HG03103 (cell line): ENCODE data around the gene CCDC82.

ENCODE experiments used
- ATAC-seq: cut with Tn5 transposase; IDR thresholded peaks from one replicate; pipeline ENCODE4 v1.9.1; 2021; ENCODE audit warnings: low read depth; ENCODE audit not compliant: unreplicated experiment

The CCDC82 gene

DNA sequence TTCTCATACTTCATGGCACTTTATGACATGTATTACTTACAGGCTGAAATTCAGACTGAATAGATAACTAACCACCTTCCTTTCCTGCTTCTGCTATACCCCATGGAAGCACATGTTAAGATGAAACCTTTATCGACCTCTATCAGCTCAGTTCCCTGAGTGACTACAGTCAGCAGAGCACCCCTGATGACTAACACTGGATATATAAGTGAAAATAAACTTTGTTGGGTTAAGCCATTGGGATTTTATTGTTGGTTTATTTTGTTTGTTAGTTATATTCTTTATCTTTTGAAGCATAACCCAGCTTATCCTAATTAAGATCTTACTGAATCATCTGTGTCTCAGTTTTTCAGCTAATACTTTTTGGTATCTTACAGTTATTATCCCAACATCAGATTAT lies 23.7 kb downstream of the CCDC82 start:
- ATAC-seq, result no peak

DNA sequence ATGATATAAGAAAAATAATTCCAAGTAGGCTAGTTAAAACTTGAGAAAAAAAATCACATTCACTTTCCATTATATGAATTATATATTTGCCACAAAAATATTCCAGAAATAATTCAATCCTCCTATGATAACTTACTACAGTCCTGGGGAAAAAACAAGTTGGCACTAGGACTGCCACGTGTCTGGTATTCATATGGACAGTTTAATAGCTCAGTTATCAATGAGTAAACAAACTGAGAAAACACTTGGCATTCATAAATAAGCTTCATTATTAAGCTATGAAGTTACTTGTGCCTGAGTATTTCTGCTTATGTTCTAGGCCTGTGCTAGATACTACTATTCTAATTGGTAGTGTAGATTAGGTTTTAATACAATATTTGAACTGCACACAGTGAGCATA lies 24.2 kb downstream of the CCDC82 start:
- ATAC-seq, result no peak

- ATAC-seq, result no peak
These were observed 27.9 kb downstream of the CCDC82 start for GRCh38 chr11:96361778-96362177.

DNA sequence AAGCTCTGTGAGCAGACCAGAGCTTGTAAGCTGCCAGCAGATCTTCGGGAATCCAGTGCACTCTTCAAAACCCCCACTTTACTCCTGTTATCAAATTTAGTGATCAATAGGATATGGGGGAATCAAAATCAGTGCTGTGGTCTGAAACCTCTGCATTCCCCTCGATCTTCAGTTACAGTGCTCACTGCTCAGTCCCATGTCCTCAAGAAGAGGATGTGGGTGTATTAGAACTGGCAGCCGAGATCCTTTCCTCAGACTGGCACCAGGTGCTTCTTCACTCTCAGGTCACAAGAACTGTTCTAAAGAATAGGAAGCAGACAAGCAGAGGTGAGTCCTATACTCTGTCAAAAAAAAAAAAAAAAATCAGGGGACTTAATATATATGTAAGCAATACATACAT lies 31.4 kb downstream of the CCDC82 start:
- no peak for ATAC-seq

DNA sequence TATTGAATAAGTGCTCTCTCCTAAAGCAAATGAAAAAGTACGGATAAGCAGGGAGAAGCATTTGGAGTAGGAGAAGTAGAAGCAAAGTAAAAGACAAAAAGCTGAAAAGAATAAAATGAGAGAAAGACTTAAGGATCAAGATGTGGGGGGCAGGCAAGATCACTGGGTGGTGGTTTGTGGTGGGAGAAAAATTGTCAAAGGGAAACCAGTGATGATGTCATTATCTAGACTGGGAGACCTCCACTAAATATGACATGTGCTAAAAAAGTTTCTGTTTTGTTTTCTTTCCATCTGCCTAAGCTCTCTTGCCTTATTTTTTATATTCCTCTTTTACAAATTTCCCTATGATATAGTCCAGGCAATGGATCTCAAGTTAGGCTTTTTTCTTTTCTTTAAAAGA lies 31.9 kb downstream of the CCDC82 start:
- no peak for ATAC-seq

DNA sequence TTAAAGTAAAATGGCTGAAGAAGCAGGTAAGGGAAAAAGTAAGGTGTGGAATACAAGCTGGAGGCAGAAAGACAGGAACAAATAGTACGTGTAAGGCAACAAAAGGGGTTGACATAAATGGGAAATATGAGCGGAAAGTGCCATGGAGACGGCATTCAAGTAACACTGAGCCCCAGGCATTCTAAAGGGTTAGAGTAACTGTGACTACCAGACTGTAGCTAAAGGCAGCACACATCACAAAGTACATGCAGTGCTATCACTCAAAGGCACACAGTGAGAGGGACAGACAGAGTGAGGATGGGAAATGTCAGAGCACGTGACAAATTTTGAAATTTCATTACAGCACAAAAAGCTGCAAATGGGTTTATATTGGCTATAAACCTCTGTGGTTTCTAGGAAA lies 32.9 kb downstream of the CCDC82 start:
- no peak for ATAC-seq

GRCh38 chr11:96342961-96343711 lies 46.6 kb downstream of the CCDC82 start, which contains the start of gene MAML2:
MAML2 (minus strand) TSS chr11:96343195; CDS start chr11:96341895, 1,300 bp downstream.
- peak; percentile 75 for ATAC-seq

DNA sequence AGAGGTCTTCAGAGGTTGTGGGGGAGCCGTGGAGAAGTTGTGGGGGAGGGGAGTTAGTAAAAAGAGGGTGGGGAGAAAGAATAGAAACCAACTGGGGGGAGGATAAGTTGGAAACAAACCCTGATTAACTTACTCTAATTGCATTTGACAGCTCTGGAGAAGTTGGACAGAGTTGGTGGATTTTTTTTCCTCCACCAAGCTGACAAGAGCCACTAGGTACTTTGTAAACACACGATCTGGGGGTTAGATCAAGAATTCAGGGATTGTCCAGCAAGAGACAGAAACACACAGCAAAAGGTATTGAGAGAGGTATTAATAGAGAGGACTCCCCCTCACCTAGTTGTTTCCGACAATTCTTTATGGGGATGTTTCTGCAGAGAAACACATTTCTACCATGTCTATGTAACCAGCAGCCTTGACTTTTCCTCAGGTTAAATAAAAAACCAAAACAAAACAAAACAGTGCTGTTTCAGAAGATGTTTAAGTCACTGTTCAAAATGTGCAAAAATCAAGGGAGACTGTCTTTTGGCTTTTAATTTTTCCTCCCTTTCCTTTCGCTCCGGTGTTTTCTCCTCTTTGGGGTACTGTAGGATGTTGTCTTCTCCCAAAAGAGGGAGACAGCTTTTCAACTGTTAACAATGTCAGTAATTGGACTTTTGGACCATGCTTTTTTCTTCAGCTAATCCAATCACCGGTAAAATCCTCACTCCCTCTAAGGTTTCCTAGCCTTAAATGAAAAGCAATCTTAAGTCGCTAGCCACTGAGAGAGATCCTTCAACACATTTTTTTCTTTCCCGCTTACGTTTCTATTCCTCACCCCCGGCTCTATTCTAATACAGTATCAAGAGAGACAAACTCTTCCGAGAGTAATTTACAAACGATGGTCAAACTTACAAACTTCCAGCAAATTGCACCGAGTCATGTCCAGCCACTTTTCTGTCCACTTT lies 47.4 kb downstream of the CCDC82 start:
- ATAC-seq, result no peak

DNA sequence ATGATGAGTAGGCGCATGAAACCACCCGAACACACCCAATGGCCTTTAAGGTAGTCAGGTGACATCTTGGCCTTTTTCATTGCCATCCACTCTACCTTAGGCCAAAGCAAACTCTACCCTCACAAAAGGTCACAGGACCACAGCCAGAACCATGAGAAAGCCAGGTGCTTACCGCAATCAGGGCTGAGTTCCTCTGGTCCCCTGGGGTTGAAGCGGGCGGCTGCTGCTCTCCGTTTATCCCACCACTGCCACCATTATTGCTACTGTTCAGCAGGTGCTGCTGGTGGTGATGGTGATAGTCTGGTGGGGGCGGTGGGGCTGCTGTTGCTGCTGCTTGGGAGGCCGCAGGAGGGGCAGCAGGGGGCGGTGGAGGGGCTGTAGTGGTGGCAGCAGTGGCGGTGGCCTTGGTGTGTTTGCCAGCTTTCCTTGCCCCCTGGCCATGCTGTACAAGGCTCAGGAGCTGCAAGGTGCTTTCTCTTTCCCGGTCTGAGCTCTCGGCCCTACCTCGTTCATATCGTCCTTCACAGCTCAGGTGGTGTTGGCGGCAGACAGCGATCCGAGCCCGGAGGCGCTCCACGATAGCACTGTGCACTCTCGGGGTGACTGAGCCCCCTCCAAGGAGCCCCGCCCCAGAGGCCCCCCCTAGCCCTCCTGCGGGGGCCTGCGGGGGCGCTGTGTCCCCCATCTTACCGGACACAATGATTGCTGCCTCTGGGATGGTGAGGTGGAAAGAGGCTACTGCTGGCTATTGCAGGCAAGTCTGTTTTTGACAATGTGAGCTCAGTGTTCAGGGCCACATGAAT lies 48.3 kb downstream of the CCDC82 start:
- ATAC-seq, result peak; percentile 23

GRCh38 chr11:96340555-96340885 lies 49.2 kb downstream of the CCDC82 start:
- ATAC-seq, result no peak

DNA sequence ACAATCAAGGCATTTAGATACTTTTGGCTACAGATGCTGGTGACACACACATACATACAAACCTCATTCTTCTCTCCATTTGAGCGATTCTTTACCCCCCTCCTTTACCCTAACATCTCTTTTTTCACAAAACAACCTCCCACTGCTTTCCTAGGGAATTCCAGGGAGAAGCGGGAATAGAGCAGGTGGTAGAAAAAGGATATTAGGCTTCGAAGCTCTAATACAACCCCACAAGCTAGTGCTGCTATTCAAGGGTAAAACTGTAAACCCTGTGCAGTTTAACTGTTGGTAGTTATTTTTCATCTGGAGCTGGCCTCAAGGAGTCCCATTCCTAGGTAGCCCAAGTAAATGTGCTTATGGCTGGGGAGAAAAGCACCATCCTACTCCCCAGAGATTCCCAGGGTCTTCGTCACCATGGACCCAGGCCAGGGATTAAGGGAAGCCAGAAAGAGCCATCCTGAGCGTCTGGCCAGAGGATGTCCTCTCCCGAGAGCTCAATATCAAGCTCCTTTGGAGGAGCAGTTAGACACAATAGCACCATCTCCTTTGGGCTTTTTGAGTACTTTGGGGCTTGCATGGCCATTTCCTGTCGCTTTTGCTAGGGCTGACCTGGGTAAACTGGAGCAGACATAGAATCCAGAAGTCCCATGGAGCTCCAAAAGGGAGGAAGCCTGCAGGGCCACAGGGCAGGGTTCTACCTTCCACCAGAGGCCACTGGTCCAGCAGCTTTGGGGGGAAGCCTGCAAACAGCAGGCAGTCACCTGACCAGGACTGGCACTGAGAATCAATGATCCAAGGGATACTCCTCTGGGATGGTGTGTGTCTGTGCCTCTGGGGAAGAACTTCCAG lies 49.8 kb downstream of the CCDC82 start:
- no peak for ATAC-seq

- peak; percentile 37 for ATAC-seq
These were observed 50.6 kb downstream of the CCDC82 start for GRCh38 chr11:96338910-96339705.

DNA sequence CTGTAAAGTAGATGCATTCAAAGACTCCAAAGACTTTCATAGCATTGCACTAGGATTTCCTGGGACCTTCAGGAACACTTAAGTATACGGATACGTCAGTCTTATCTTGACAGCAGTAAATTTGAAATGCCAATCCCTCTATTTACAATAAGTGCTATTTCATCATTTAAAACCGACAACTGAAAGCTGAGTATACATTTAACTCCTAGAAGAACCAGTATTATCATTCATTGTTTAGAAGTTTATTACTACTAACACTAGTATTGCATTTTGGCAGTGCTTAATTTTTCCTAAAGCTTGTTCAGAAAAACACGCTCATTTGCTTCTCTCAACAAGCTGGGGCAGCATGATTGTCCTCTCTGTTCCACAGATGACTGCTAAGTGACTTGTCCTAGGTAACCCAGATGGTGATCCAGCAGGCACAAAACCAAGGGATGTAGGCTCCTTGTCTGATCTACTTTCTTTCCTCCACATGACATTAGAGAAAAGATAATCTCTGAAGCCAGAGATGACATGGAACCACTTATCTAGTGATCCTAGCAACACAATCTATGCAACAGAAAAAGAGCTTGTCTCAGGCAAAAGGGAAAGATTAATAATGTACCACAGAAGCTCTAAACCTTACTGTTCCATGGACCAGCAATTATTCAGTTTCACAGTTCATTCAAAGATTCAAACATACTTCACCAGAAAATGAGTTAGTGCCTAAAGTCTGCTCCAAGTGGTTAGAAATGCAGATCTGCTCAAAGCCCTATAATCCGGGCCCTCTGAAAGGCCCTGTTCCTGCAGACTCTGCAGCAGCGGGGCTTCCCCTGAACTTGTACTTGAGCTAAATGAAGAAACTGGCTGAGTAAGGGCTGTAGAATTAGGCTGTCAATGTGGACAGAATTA lies 51.9 kb downstream of the CCDC82 start:
- no peak for ATAC-seq

GRCh38 chr11:96335388-96335787 lies 54.3 kb downstream of the CCDC82 start:
- ATAC-seq, result no peak

DNA sequence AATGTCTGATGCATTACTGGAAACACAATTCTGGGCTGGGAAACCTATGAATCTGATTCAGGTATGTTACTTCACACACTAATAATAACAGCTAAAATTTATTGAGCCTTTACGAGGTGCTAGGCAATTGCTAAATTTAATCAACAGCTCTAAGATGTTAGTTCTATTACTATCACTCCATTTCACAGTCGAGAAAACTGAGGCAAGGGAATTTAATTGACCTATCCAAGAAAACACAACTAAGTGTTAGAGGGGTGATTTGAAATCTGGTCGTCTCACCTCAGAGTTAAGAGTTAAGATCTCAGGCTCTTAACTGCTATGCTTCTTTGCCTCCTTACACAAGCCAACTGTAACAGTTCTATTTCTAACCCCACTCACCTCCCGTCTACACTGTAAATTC lies 55.5 kb downstream of the CCDC82 start:
- ATAC-seq, result no peak

DNA sequence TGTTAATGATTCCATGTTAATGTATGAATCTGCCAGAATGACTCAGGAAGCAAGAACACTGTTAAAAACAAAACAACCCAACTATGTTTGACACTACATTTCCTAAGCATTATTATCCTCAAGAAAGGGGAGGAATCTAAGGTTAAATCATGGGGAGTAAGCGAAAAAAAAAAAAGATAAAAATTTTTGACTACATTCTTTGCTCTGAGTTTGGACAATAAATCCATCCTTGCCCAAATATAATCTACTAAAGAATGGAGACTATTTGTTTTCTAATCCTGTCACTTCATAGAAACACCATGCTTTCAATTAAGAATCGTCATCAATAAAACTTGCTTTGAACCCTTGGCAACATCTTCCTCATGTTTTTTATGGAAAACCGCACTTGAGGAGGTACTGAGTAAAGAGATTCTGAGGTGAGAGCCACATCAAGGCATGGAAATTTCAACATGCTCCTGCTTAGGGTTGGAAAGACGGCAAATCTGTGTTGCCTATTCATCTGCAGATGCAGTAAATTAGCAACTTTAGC lies 56.5 kb downstream of the CCDC82 start:
- ATAC-seq, result no peak

DNA sequence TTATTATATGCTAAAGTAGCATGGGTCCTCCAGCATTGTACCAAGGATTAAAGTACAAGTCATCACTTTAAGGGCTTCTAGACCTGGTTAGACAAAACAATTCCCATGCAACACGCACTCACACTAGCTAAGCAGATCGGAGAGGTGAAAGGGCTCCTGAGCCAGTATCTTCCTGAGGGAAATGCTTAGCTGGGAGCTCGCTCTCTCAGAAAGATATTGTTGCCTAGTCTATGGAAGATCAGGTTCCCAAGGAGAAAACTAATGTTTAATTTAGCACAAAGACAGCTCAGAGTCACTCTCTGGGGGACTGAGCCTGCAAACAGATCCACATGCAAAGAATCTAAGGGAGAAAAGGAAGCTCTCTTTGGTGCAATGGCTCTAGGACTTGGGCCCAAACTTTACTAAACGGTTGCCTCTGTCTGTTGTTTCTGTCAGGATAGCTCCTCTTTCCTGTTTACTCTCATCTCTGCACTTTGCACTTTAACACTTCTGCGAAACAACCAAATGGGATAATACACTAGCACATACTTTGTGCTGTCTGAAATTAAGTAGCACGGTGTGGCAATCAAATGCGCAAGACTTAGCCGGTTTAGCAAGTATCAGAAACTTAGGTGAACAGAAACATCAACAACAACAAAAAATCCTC lies 57.5 kb downstream of the CCDC82 start:
- no peak for ATAC-seq
